Measurements from ENCODE around the gene FRMPD2.

Gene FRMPD2

DNA sequence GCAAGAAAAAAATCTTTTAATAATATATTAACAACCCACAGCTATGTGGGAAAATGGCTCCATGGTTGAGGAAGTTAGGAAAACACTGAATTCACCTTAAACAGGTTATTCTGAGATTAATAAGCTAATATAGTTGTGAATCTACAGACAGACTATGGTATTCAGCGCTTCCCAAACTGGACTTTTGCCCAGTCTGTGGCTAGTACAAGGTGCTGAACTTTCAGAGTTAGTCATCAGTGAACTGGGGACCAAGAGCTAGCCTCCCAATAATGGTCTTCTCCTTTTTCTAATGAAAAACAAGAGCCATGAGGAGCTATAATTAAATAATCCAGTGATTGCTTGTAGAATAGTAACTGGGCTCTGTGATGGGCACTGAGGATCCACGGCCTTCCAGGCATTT, 65.3 kb downstream of the FRMPD2 start:
- no peak overlapping the region for H3K27ac ChIP-seq (ENCODE audit: low read depth, low read length)
- H3K9me3 ChIP-seq (ENCODE audit: control insufficient read depth in 5 of 5, low read length in 5 of 5): no peaks in the 10 kb centered on the region
- no peak overlapping the region for H3K9ac ChIP-seq (ENCODE audit: low read length in 5 of 5)
- H3K4me3 ChIP-seq (ENCODE audit: low read depth in 1 of 5, low read length in 5 of 5): no peak overlapping the region
- no peaks in the 10 kb centered on the region for H3K36me3 ChIP-seq (ENCODE audit: control insufficient read depth in 5 of 5, insufficient read depth in 5 of 5, low read length in 5 of 5)
- peaks cover 0 to 5% (median 3%) of the 10 kb centered on the region in 5 donors for H3K27me3 ChIP-seq (ENCODE audit: control insufficient read depth in 5 of 5, insufficient read depth in 4 of 5, low read length in 5 of 5)
- H3K4me1 ChIP-seq (ENCODE audit: control insufficient read depth in 5 of 5, insufficient read depth in 5 of 5, low read length in 5 of 5): peaks cover 0 to 6% (median 0%) of the 10 kb centered on the region in 5 donors

- Histone ChIP-seq H3K27ac (ENCODE audit: low read depth, low read length) (no peak overlapping the region), H3K36me3 (ENCODE audit: control insufficient read depth in 5 of 5, insufficient read depth in 5 of 5, low read length in 5 of 5) (no peaks in the 10 kb centered on the region), H3K9ac (ENCODE audit: low read length in 5 of 5) (no peak overlapping the region), H3K9me3 (ENCODE audit: control insufficient read depth in 5 of 5, low read length in 5 of 5) (no peaks in the 10 kb centered on the region), H3K27me3 (ENCODE audit: control insufficient read depth in 5 of 5, insufficient read depth in 4 of 5, low read length in 5 of 5) (peaks cover 0 to 5% (median 3%) of the 10 kb centered on the region in 5 donors), H3K4me3 (ENCODE audit: low read depth in 1 of 5, low read length in 5 of 5) (no peak overlapping the region), H3K4me1 (ENCODE audit: control insufficient read depth in 5 of 5, insufficient read depth in 5 of 5, low read length in 5 of 5) (peaks cover 0 to 6% (median 0%) of the 10 kb centered on the region in 5 donors)
Measured at GRCh38 chr10:48207853-48208252, 66.6 kb downstream of the FRMPD2 start.

DNA sequence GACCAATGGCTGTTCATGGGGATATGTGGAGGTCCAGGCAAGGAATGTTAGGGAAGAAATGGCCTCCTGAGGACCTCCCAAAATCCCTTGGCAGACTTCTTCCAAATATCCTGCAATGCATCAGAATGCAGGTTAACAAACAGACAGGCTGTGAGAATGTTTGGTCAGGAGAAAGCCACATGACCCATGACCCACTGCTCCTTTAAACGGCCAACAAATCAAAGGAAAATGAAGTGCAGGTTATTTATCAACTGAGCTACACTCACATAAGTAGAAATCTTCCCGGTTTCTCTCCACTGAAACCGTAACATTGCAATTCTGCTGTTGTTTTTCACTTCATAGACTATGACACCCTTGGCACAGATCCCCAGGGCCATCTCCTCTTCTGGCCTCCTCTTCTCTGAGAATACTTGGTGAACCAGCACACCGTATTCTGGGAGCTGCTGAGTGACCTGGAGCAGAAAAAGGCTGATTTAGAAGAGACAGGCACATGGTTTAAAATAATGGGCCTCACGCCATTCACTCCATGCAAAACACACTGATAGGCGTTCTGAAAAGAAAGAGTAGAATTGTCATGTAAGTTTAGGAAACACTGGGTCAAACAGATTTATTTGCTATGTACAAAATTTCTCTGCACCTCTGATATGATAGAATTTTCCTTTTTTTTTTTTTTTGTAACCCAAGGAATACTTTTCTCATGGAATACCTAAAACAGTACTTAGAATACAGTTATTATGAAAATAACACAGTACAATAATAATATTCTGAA, 67.8 kb downstream of the FRMPD2 start:
- Histone ChIP-seq H3K27me3 (ENCODE audit: control insufficient read depth in 5 of 5, insufficient read depth in 4 of 5, low read length in 5 of 5) (peaks cover 0 to 5% (median 3%) of the 10 kb centered on the region in 5 donors), H3K9me3 (ENCODE audit: control insufficient read depth in 5 of 5, low read length in 5 of 5) (no peaks in the 10 kb centered on the region), H3K9ac (ENCODE audit: low read length in 5 of 5) (no peak overlapping the region), H3K36me3 (ENCODE audit: control insufficient read depth in 5 of 5, insufficient read depth in 5 of 5, low read length in 5 of 5) (no peaks in the 10 kb centered on the region), H3K4me3 (ENCODE audit: low read depth in 1 of 5, low read length in 5 of 5) (no peak overlapping the region), H3K4me1 (ENCODE audit: control insufficient read depth in 5 of 5, insufficient read depth in 5 of 5, low read length in 5 of 5) (peaks cover 0 to 6% (median 0%) of the 10 kb centered on the region in 5 donors), H3K27ac (ENCODE audit: low read depth, low read length) (no peak overlapping the region)

DNA sequence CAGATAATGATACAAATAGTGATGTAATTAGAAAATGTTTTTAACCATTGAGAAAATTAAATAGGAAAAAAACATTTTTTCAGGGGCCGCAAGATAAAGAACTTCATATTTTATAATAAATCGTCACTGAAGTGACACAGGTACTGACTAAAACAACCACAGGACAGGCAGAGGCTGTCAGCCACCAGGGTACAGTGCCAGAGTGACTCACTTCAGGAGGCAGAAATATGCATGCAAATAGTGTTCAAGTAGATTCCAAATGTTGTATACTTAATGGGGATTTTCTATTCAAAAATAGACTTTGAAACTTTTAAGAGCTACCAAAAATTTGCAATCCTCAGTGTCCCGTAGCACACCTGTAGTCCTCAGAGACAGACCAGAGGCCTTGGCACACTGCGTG, 68.6 kb downstream of the FRMPD2 start:
- Histone ChIP-seq H3K36me3 (ENCODE audit: control insufficient read depth in 5 of 5, insufficient read depth in 5 of 5, low read length in 5 of 5) (no peaks in the 10 kb centered on the region), H3K4me3 (ENCODE audit: low read depth in 1 of 5, low read length in 5 of 5) (no peak overlapping the region), H3K9me3 (ENCODE audit: control insufficient read depth in 5 of 5, low read length in 5 of 5) (no peaks in the 10 kb centered on the region), H3K4me1 (ENCODE audit: control insufficient read depth in 5 of 5, insufficient read depth in 5 of 5, low read length in 5 of 5) (peaks cover 0 to 6% (median 0%) of the 10 kb centered on the region in 5 donors), H3K9ac (ENCODE audit: low read length in 5 of 5) (no peak overlapping the region), H3K27me3 (ENCODE audit: control insufficient read depth in 5 of 5, insufficient read depth in 4 of 5, low read length in 5 of 5) (peaks cover 0 to 3% (median 1%) of the 10 kb centered on the region in 5 donors), H3K27ac (ENCODE audit: low read depth, low read length) (no peak overlapping the region)

DNA sequence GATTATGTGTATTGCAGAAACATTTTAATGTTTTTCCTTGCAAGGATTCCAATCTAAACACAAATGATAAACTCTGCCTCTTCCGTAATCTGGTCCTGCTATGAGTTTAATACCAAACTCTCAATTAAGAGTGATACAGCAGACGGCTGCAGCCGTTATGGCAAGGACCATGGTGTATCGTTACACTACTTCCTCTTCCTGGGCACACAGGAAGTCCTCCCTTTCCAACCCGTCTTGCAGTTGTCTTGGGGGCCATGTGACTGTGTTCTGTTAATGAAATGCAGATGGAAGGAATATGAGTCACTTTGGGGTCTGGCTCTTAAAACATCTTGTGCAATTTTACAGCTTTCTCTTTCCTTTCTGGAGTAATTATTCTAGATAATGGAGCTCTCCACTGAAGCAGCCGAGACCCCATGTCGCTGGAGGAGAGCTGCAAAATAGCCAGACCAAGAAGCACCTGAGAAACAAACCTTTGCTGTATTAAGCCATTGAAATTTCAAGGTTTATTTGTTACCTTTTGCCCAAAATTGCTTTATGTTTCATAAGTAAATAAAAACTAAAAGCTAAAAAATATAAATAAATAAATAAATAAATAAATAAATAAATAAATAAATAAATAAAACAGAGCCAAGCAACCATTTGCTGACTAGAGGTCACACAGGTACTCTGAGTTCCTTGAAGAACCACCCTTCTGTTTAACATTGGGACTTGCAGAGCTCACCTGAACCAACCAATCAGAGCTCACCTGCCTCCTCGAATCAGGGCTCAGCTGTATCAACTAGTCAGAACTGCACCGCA, 74.7 kb downstream of the FRMPD2 start:
- Histone ChIP-seq H3K4me1 (ENCODE audit: control insufficient read depth in 5 of 5, insufficient read depth in 5 of 5, low read length in 5 of 5) (peaks cover 0 to 3% (median 0%) of the 10 kb centered on the region in 5 donors), H3K4me3 (ENCODE audit: low read depth in 1 of 5, low read length in 5 of 5) (peak overlapping the region in 4 of 5 donors; percentile 31 to 54 (median 53)), H3K9ac (ENCODE audit: low read length in 5 of 5) (no peak overlapping the region), H3K9me3 (ENCODE audit: control insufficient read depth in 5 of 5, low read length in 5 of 5) (no peaks in the 10 kb centered on the region), H3K27me3 (ENCODE audit: control insufficient read depth in 5 of 5, insufficient read depth in 4 of 5, low read length in 5 of 5) (peaks cover 0 to 2% (median 0%) of the 10 kb centered on the region in 5 donors), H3K27ac (ENCODE audit: low read depth, low read length) (no peak overlapping the region), H3K36me3 (ENCODE audit: control insufficient read depth in 5 of 5, insufficient read depth in 5 of 5, low read length in 5 of 5) (no peaks in the 10 kb centered on the region)

DNA sequence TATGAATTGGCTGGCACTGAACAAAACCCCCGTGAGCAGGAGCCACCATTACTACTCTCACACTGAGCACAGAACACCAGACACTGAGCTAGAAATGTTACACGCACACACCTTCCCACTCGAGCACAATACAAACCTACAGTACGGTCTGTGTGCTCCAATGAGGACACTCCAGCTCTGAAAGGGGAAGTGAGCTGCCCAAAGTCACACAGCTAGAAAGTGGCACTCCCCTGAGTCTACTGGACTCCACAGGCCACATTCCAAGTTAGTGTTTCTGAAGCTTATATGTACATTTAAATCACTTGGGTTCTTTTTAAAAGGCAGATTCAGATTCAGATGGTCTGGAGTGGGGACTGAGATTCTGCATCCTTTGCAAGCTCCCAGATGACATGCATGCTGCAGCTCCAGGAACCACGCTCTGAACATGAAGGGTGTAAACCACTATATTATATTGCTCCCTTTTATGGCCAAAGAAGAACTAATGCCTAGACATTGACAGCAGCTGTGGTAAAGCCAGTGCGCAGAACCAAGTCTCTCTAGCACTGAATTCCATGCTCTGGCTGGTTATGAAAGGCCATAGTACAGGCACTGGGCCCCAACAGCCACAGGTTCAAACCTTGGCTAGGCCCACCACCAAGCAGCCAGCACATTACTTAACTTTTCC, 77.1 kb downstream of the FRMPD2 start:
- Histone ChIP-seq H3K4me3 (ENCODE audit: low read depth in 1 of 5, low read length in 5 of 5) (no peak overlapping the region), H3K27ac (ENCODE audit: low read depth, low read length) (no peak overlapping the region), H3K9ac (ENCODE audit: low read length in 5 of 5) (no peak overlapping the region), H3K4me1 (ENCODE audit: control insufficient read depth in 5 of 5, insufficient read depth in 5 of 5, low read length in 5 of 5) (peaks cover 0 to 3% (median 0%) of the 10 kb centered on the region in 5 donors), H3K27me3 (ENCODE audit: control insufficient read depth in 5 of 5, insufficient read depth in 4 of 5, low read length in 5 of 5) (peaks cover 0 to 2% (median 0%) of the 10 kb centered on the region in 5 donors), H3K9me3 (ENCODE audit: control insufficient read depth in 5 of 5, low read length in 5 of 5) (no peaks in the 10 kb centered on the region), H3K36me3 (ENCODE audit: control insufficient read depth in 5 of 5, insufficient read depth in 5 of 5, low read length in 5 of 5) (no peaks in the 10 kb centered on the region)

- peaks cover 0 to 3% (median 0%) of the 10 kb centered on the region in 5 donors for H3K4me1 ChIP-seq (ENCODE audit: control insufficient read depth in 5 of 5, insufficient read depth in 5 of 5, low read length in 5 of 5)
- H3K4me3 ChIP-seq (ENCODE audit: low read depth in 1 of 5, low read length in 5 of 5): no peak overlapping the region
- H3K36me3 ChIP-seq (ENCODE audit: control insufficient read depth in 5 of 5, insufficient read depth in 5 of 5, low read length in 5 of 5): no peaks in the 10 kb centered on the region
- H3K27me3 ChIP-seq (ENCODE audit: control insufficient read depth in 5 of 5, insufficient read depth in 4 of 5, low read length in 5 of 5): peaks cover 0 to 2% (median 0%) of the 10 kb centered on the region in 5 donors
- H3K27ac ChIP-seq (ENCODE audit: low read depth, low read length): no peak overlapping the region
- H3K9me3 ChIP-seq (ENCODE audit: control insufficient read depth in 5 of 5, low read length in 5 of 5): no peaks in the 10 kb centered on the region
- no peak overlapping the region for H3K9ac ChIP-seq (ENCODE audit: low read length in 5 of 5)
Measured at GRCh38 chr10:48195803-48196202, 78.7 kb downstream of the FRMPD2 start.

GRCh38 chr10:48194830-48195229, 79.7 kb downstream of the FRMPD2 start:
- H3K9me3 ChIP-seq (ENCODE audit: control insufficient read depth in 5 of 5, low read length in 5 of 5): no peaks in the 10 kb centered on the region
- no peak overlapping the region for H3K9ac ChIP-seq (ENCODE audit: low read length in 5 of 5)
- H3K4me3 ChIP-seq (ENCODE audit: low read depth in 1 of 5, low read length in 5 of 5): no peak overlapping the region
- no peaks in the 10 kb centered on the region for H3K36me3 ChIP-seq (ENCODE audit: control insufficient read depth in 5 of 5, insufficient read depth in 5 of 5, low read length in 5 of 5)
- H3K27me3 ChIP-seq (ENCODE audit: control insufficient read depth in 5 of 5, insufficient read depth in 4 of 5, low read length in 5 of 5): peaks cover 0 to 2% (median 0%) of the 10 kb centered on the region in 5 donors
- peaks cover 0 to 3% (median 0%) of the 10 kb centered on the region in 5 donors for H3K4me1 ChIP-seq (ENCODE audit: control insufficient read depth in 5 of 5, insufficient read depth in 5 of 5, low read length in 5 of 5)
- H3K27ac ChIP-seq (ENCODE audit: low read depth, low read length): no peak overlapping the region

- no peaks in the 10 kb centered on the region for H3K9me3 ChIP-seq (ENCODE audit: control insufficient read depth in 5 of 5, low read length in 5 of 5)
- no peaks in the 10 kb centered on the region for H3K36me3 ChIP-seq (ENCODE audit: control insufficient read depth in 5 of 5, insufficient read depth in 5 of 5, low read length in 5 of 5)
- H3K4me3 ChIP-seq (ENCODE audit: low read depth in 1 of 5, low read length in 5 of 5): no peak overlapping the region
- H3K27ac ChIP-seq (ENCODE audit: low read depth, low read length): no peak overlapping the region
- no peaks in the 10 kb centered on the region for H3K4me1 ChIP-seq (ENCODE audit: control insufficient read depth in 5 of 5, insufficient read depth in 5 of 5, low read length in 5 of 5)
- H3K9ac ChIP-seq (ENCODE audit: low read length in 5 of 5): no peak overlapping the region
- H3K27me3 ChIP-seq (ENCODE audit: control insufficient read depth in 5 of 5, insufficient read depth in 4 of 5, low read length in 5 of 5): peaks cover 0 to 2% (median 0%) of the 10 kb centered on the region in 5 donors
Measured at GRCh38 chr10:48193556-48193955, 80.9 kb downstream of the FRMPD2 start.
